Activated CD4-positive, alpha-beta T cell treated with anti-CD3 and anti-CD28 coated beads, Interleukin-2, amount 50 U/mL, for 48 hours (primary cell): ENCODE measurements around the gene TPGS1.

Source experiments
- DNase-seq, 2 experiments: peaks; one replicate each; pipeline ENCODE4 v3.0.0-alpha.2; 2020

The TPGS1 gene

GRCh38 chr19:522726-523125 is 15.4 kb downstream of the TPGS1 start:
- no peak for DNase-seq

GRCh38 chr19:524062-524674 is 16.9 kb downstream of the TPGS1 start:
- no peak for DNase-seq

- DNase-seq: no peak
Measured at GRCh38 chr19:525029-525428, 17.7 kb downstream of the TPGS1 start.

- DNase-seq: no peak
Measured at GRCh38 chr19:525857-526419, 18.6 kb downstream of the TPGS1 start.

- no peak for DNase-seq
Measured at GRCh38 chr19:530134-531008, 23.1 kb downstream of the TPGS1 start.

- peak; percentile 83 to 85 for DNase-seq
Measured at GRCh38 chr19:531009-531752, 23.9 kb downstream of the TPGS1 start.

- no peak for DNase-seq
Measured at GRCh38 chr19:531753-532560, 24.7 kb downstream of the TPGS1 start, which contains the start of gene CDC34. Gene CDC34 (plus strand): TSS chr19:531760. CDS start chr19:531932, 172 bp downstream.

- DNase-seq: peak in 1 of 2 experiments; percentile 50
Measured at GRCh38 chr19:532561-533363, 25.5 kb downstream of the TPGS1 start.

- no peak for DNase-seq
Measured at GRCh38 chr19:533364-534058, 26.2 kb downstream of the TPGS1 start.

- DNase-seq: no peak
Measured at GRCh38 chr19:534088-534487, 26.8 kb downstream of the TPGS1 start.

GRCh38 chr19:535017-535835 is 27.9 kb downstream of the TPGS1 start:
- DNase-seq: no peak

- no peak for DNase-seq
Measured at GRCh38 chr19:536031-536880, 29.0 kb downstream of the TPGS1 start.

GRCh38 chr19:536881-537404 is 29.6 kb downstream of the TPGS1 start:
- DNase-seq: no peak

- no peak for DNase-seq
Measured at GRCh38 chr19:538641-539428, 31.5 kb downstream of the TPGS1 start.

GRCh38 chr19:539429-540030 is 32.2 kb downstream of the TPGS1 start:
- DNase-seq: no peak

GRCh38 chr19:540867-541637 is 33.8 kb downstream of the TPGS1 start:
- DNase-seq: no peak

- no peak for DNase-seq
Measured at GRCh38 chr19:541699-542098, 34.4 kb downstream of the TPGS1 start.
